IMR-90 (cell line): ENCODE measurements around the gene CLBA1. TPM values are rescaled to one million over a fixed set of nuclear protein-coding genes. Genes with fewer than 3 reads are reported as not detected.

Experiments
- ATAC-seq: fragments of 200-7000 bp; cut with Tn5 transposase; 2 replicates; pipeline ENCODE4 v1.9.1; 2020; ENCODE audit warnings: low read depth, mild to moderate bottlenecking, moderate library complexity
- BruUV-seq: library from RNA; stranded (reverse); fragments of 400-500 nt; replicated peaks from 2 replicates; lab custom pipeline; 2021; lab: Mats Ljungman, UMichigan
- CTCF ChIA-PET: fragments of 300-600 bp; formaldehyde crosslinking; extraction: SDS; loops from one replicate; lab custom pipeline; 2021; ENCODE audit warnings: antibody characterized with exemption; lab: Yijun Ruan, JAX
- POLR2A ChIA-PET: fragments of 300-600 bp; sonication (Branson Sonifier 250); formaldehyde crosslinking; loops from one replicate; lab custom pipeline; 2022; ENCODE audit warnings: antibody characterized with exemption; ENCODE audit not compliant: unreplicated experiment; lab: Charles Lee
- DNase-seq: peaks from one replicate; pipeline ENCODE4 v3.0.0; 2013
- H2AFZ ChIP-seq: replicated peaks from 2 replicates; pipeline ENCODE3; 2013; ENCODE audit warnings: low read length, mild to moderate bottlenecking; ENCODE audit not compliant: poor library complexity
- H2AK5ac ChIP-seq: 2 replicates; pipeline ENCODE4 v1.6.1; 2013; ENCODE audit warnings: low read depth, low read length, inconsistent platforms
- H2AK9ac ChIP-seq: replicated peaks from 2 replicates; pipeline ENCODE3; 2013; ENCODE audit warnings: mild to moderate bottlenecking, low read depth, low read length, moderate library complexity; ENCODE audit not compliant: poor library complexity
- H2BK120ac ChIP-seq: 2 replicates; pipeline ENCODE4 v1.6.1; 2013; ENCODE audit warnings: low read depth, low read length, inconsistent platforms
- H2BK15ac ChIP-seq: 3 replicates; pipeline ENCODE4 v1.6.1; 2013; ENCODE audit warnings: low read depth, low read length, inconsistent platforms
- H2BK20ac ChIP-seq: 2 replicates; pipeline ENCODE4 v1.6.1; 2013; ENCODE audit warnings: low read depth, mild to moderate bottlenecking, inconsistent platforms, low read length, moderate library complexity
- H2BK5ac ChIP-seq: 2 replicates; pipeline ENCODE4 v1.6.1; 2013; ENCODE audit warnings: mild to moderate bottlenecking, low read depth, low read length, inconsistent platforms; ENCODE audit not compliant: poor library complexity, severe bottlenecking
- H3K14ac ChIP-seq: replicated peaks from 2 replicates; pipeline ENCODE4 v1.6.1; 2013; ENCODE audit warnings: low read depth, low read length, inconsistent platforms
- H3K18ac ChIP-seq: 2 replicates; pipeline ENCODE4 v1.6.1; 2013; ENCODE audit warnings: low read depth, low read length, control low read depth
- H3K23ac ChIP-seq: 2 replicates; pipeline ENCODE4 v1.6.1; 2013; ENCODE audit warnings: low read depth, low read length, inconsistent platforms
- H3K27ac ChIP-seq: 2 replicates; pipeline ENCODE4 v1.5.1; 2013; ENCODE audit warnings: mild to moderate bottlenecking, control low read depth, low read length; ENCODE audit not compliant: insufficient read depth
- H3K27me3 ChIP-seq: 2 replicates; pipeline ENCODE4 v1.6.1; 2013; ENCODE audit warnings: low read length; ENCODE audit not compliant: control insufficient read depth, insufficient read depth
- H3K36me3 ChIP-seq: 2 replicates; pipeline ENCODE4 v1.6.1; 2013; ENCODE audit warnings: low read length, mixed read lengths; ENCODE audit not compliant: control insufficient read depth, insufficient read depth
- H3K4ac ChIP-seq: 2 replicates; pipeline ENCODE4 v1.6.1; 2013; ENCODE audit warnings: low read depth, low read length, inconsistent platforms
- H3K4me1 ChIP-seq: 2 replicates; pipeline ENCODE4 v1.6.1; 2013; ENCODE audit warnings: low read length, mixed read lengths; ENCODE audit not compliant: control insufficient read depth, insufficient read depth
- H3K4me2 ChIP-seq: 2 replicates; pipeline ENCODE4 v1.6.1; 2013; ENCODE audit warnings: low read depth, mild to moderate bottlenecking, control low read depth, low read length, moderate library complexity
- H3K4me3 ChIP-seq: 2 replicates; pipeline ENCODE4 v1.5.1; 2013; ENCODE audit warnings: low read depth, mild to moderate bottlenecking, control low read depth, low read length, moderate library complexity; ENCODE audit not compliant: insufficient read depth
- H3K56ac ChIP-seq: 2 replicates; pipeline ENCODE4 v1.6.1; 2013; ENCODE audit warnings: low read length, inconsistent platforms; ENCODE audit not compliant: insufficient read depth; ENCODE audit errors: extremely low read depth
- H3K79me1 ChIP-seq, 2 experiments: 2 replicates each; pipeline ENCODE4 v1.6.1; 2013; ENCODE audit warnings: low read length in 2 of 2, inconsistent platforms in 1 of 2, low read depth in 1 of 2
- H3K9ac ChIP-seq: 2 replicates; pipeline ENCODE4 v1.6.1; 2013; ENCODE audit warnings: low read depth, low read length, control low read depth
- H3K9me1 ChIP-seq: 2 replicates; pipeline ENCODE4 v1.6.1; 2013; ENCODE audit warnings: low read length, inconsistent platforms; ENCODE audit not compliant: insufficient read depth
- H3K9me3 ChIP-seq: 2 replicates; pipeline ENCODE4 v1.6.1; 2013; ENCODE audit warnings: low read length; ENCODE audit not compliant: control insufficient read depth, insufficient read depth
- H4K20me1 ChIP-seq: 2 replicates; pipeline ENCODE4 v1.6.1; 2013; ENCODE audit warnings: low read length, inconsistent platforms; ENCODE audit not compliant: insufficient read depth
- H4K5ac ChIP-seq: 2 replicates; pipeline ENCODE4 v1.6.1; 2013; ENCODE audit warnings: mild to moderate bottlenecking, low read depth, low read length, control low read depth
- H4K8ac ChIP-seq, 2 experiments: 2 replicates each; pipeline ENCODE4 v1.6.1; 2013; ENCODE audit warnings: low read depth in 2 of 2, low read length in 2 of 2, control low read depth in 1 of 2, inconsistent platforms in 1 of 2
- H4K91ac ChIP-seq: 2 replicates; pipeline ENCODE4 v1.6.1; 2013; ENCODE audit warnings: low read depth, low read length, inconsistent platforms; ENCODE audit not compliant: insufficient read depth
- BHLHE40 ChIP-seq: fragments of 150-350 bp; IDR thresholded peaks from 2 replicates; pipeline ENCODE4 v1.6.1; 2016; ENCODE audit warnings: mild to moderate bottlenecking, low read depth, low read length
- SMC3 ChIP-seq: fragments of 150-350 bp; IDR thresholded peaks from 2 replicates; pipeline ENCODE4 v1.6.1; 2016; ENCODE audit warnings: low read depth, mild to moderate bottlenecking, antibody characterized with exemption, low read length, moderate library complexity
- WGBS, 2 experiments: methylation state at CpG; one replicate each; pipeline versions ENCODE4 v1.1.5 to v1.1.7; 2013; ENCODE audit warnings: missing lambda C conversion rate in 2 of 2; ENCODE audit not compliant: insufficient read length in 1 of 2; ENCODE audit errors: extremely low coverage in 2 of 2; 5-methylcytosine and 5-hydroxymethylcytosine counted together
- dilution Hi-C: fragments of 300-500 bp; cut with HindIII; formaldehyde crosslinking; loops from one replicate; pipeline ENCODE4 v1.14.3; 2018; ENCODE audit warnings: low sequenced_read_pairs; ENCODE audit not compliant: unreplicated experiment
- in situ Hi-C: fragments of 300-500 bp; cut with MboI; formaldehyde crosslinking; loops from 3 replicates; pipeline ENCODE4 v1.14.3; 2019; ENCODE audit warnings: low sequenced_read_pairs, inconsistent platforms, mixed read lengths
- intact Hi-C: fragments of 100-400 bp; cut with micrococcal nuclease; formaldehyde crosslinking; loops from 2 replicates; pipeline ENCODE4 v1.10.0; 2022
- polyA plus RNA-seq, 3 experiments: library from polyadenylated mRNA; depleted of rRNA; stranded (reverse); fragments of >200 nt; gene quantifications; 2 replicates each; pipeline ENCODE4 v1.2.3, GENCODE V29; 2012; ENCODE audit warnings: low replicate concordance in 1 of 3
- total RNA-seq: library from RNA; depleted of rRNA; stranded (reverse); fragments of >200 nt; gene quantifications from 2 replicates; pipeline ENCODE4 v1.2.3, GENCODE V29; 2012
- TF ChIP-seq, protein P1 (sequence below): fragments of 150-350 bp; IDR thresholded peaks from 2 replicates; pipeline ENCODE4 v1.6.1; 2017; ENCODE audit warnings: mild to moderate bottlenecking, antibody characterized with exemption, low read length, low read depth

Gene CLBA1
- total and polyA plus RNA-seq, 2 of the 4 experiments (the other 2 are of a cell fraction): 2.7 to 6.2 TPM

DNA sequence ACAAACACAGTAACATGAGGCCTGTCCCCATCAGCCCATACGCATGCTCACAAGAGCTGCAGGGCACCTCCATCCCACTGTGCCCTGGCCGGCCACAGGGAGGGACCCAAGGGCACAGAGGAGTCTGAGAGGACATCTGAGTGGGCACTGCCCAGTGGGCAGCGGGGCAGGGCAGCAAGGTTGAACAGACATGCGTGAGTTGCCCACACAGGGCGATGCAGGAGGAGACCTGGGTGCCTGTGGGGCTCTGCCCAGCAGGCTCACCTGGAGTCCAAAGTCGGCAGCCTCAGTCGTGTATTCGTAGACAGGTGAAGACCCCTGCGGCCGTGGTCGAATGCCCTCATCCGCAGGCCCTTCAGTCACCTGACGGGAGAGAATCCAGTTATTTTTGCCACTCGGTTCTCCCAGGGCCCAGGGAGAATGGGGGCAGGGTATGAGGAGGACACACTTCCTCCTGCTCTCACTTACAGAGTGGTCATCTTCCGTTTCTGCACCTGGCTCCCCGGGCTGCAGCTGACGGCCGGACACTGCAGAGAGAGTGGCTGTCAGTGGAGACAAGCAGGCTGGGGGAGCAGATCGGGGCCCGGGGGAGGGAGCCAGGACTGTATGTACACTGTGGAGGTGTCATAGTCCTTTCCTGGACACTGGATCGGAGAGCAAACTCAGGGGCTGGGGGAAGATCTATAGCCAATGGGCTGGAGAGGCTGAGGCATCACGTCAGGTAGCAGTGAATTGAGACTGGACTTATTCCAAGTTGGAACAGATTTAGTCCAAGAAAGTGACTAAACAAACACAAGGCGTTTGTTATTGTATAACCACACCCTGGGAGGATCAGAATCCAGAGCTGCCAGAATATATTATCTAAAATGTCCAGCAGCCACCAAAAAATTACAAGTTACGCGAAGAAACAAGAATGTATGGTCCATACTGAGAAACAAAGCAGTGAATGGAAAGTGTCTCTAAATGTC is 28.2 kb upstream of the CLBA1 start:
- no peak overlapping the region for H2AFZ ChIP-seq
- H3K27ac ChIP-seq: no peak overlapping the region
- H3K9me1 ChIP-seq: no peaks in the 10 kb centered on the region
- H3K4me2 ChIP-seq: no peak overlapping the region
- in situ Hi-C loops (no loop called here), intact Hi-C loops (no loop called here), dilution Hi-C loops (no loop called here)
- H2BK20ac ChIP-seq: no peak overlapping the region
- no peak overlapping the region for H3K56ac ChIP-seq
- no peaks in the 10 kb centered on the region for H4K20me1 ChIP-seq
- H2AK9ac ChIP-seq: no peak overlapping the region
- H3K4me1 ChIP-seq: no peaks in the 10 kb centered on the region
- H3K27me3 ChIP-seq: peaks cover 2% of the 10 kb centered on the region
- no peak overlapping the region for H3K18ac ChIP-seq
- H4K91ac ChIP-seq: no peak overlapping the region
- no peaks in the 10 kb centered on the region for H3K9me3 ChIP-seq
- H2BK120ac ChIP-seq: no peak overlapping the region
- 47% methylated on average over 6 of the region's 25 CpGs; no CpG with 5 or more reads in 1 of the 2 experiments for WGBS, 2 experiments
- ChIA-PET CTCF (no interaction called here), POLR2A (no interaction called here)
- no peak overlapping the region for H3K4me3 ChIP-seq
- H2BK15ac ChIP-seq: no peak overlapping the region
- no TSS peak for BruUV-seq
- peaks cover 2% of the 10 kb centered on the region; the same call in 1 of the 2 replicates for H3K36me3 ChIP-seq
- no peak overlapping the region for H3K14ac ChIP-seq
- H4K5ac ChIP-seq: no peak overlapping the region
- DNase-seq (no peak), ATAC-seq (no peak; the same call in 1 of the 2 replicates)
- no peaks in the 10 kb centered on the region for H3K79me1 ChIP-seq
- no peak overlapping the region for H3K9ac ChIP-seq
- H2BK5ac ChIP-seq: no peak overlapping the region
- TF ChIP-seq BHLHE40: no peak
- TF ChIP-seq, protein P1, sequence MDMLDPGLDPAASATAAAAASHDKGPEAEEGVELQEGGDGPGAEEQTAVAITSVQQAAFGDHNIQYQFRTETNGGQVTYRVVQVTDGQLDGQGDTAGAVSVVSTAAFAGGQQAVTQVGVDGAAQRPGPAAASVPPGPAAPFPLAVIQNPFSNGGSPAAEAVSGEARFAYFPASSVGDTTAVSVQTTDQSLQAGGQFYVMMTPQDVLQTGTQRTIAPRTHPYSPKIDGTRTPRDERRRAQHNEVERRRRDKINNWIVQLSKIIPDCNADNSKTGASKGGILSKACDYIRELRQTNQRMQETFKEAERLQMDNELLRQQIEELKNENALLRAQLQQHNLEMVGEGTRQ: no peak
- TF ChIP-seq SMC3: no peak
- no peak overlapping the region for H4K8ac ChIP-seq
- H3K23ac ChIP-seq: no peak overlapping the region
- no peak overlapping the region for H3K4ac ChIP-seq
- H2AK5ac ChIP-seq: no peak overlapping the region
